SH-SY5Y (cell line): ENCODE data around the gene AAR2.

Experiments used
- GATA2 ChIP-seq: IDR thresholded peaks from 2 replicates; pipeline ENCODE4 v1.6.1; 2011; ENCODE audit warnings: mild to moderate bottlenecking, low read depth, low read length
- GATA3 ChIP-seq: IDR thresholded peaks from 2 replicates; pipeline ENCODE4 v1.6.1; 2011; ENCODE audit warnings: low read depth, mild to moderate bottlenecking, low read length, moderate library complexity

DNA sequence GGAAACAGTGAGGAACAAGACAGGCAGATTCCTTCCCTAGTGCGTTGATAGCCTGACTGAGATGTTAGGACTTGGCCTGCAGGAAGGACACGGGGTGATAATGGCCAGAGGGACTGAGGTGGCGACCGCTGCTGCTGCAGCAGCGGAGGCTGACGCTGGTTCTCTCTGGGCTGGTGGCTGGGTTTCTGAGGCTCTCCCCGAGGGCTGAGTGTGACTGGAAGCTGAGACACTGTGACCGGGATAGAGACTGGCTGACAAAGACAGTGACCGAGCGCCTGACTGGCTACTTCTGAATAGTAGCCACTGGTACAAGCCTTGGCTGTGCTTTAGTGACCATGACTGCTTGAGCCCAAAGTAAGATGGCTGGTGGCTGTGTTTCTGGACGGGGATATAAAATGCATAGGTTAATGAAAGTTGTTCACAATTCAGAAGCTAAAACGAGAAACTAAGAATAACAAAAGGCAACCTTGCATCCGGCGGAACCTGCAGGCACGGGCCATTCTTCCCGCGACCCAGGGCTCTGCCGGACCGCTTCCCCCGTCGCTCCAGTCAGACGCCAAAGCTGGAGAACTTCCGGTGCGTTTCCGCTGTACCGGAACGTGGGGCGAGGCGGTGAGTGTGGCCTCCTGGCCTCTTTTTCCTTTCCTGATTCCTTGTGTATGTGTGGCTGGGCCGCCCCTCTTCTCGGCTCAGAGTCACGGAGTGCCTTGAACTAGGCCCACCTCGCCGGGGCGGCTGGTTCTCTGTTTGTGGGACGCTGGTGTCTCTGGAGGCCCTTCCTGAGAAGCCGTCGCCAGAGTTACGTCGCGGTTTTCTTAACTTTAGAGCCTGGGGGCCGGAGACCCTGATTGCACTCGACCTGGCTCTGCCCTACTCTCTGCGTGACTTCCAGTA is at the start of gene AAR2:
- no peak for TF ChIP-seq GATA2
- no peak for TF ChIP-seq GATA3
